Thyroid gland (tissue), 4 donors: Measurements from ENCODE around the gene EGR1.

Experiments used
- CTCF ChIP-seq, 6 experiments: fragments of 200-600 bp in 3 of 6; fragments of 450-650 bp in 3 of 6; sonication (generic) in 3 of 6; IDR thresholded peaks; one replicate each; pipeline ENCODE4 v1.5.1; 2016 to 2019; ENCODE audit warnings: antibody characterized with exemption in 6 of 6, mild to moderate bottlenecking in 2 of 6, inconsistent platforms in 1 of 6, moderate library complexity in 1 of 6
- POLR2A ChIP-seq, 2 donors: fragments of 450-650 bp; IDR thresholded peaks; one replicate each; pipeline ENCODE4 v1.6.1; 2017; ENCODE audit warnings: antibody characterized with exemption in 2 of 2, mild to moderate bottlenecking in 2 of 2, moderate library complexity in 1 of 2

GRCh38 chr5:138444774-138445546 is 20.3 kb upstream of the EGR1 start:
- TF ChIP-seq CTCF (IDR thresholded peaks at IDR 0.05) (no peak), POLR2A (IDR thresholded peaks at IDR 0.05) (no peak)
